Fibroblast of gingiva (primary cell): Measurements from ENCODE around the gene LCP2.
"Not testable (repeated sequence)": the region's sequence is repeated elsewhere in the genome, so short reads cannot be mapped to it uniquely, and the experiment has no call there.

Experiments
- DNase-seq: peaks from one replicate; pipeline ENCODE4 v3.0.0-alpha.2; 2011; ENCODE audit warnings: low read depth

The LCP2 gene

DNA sequence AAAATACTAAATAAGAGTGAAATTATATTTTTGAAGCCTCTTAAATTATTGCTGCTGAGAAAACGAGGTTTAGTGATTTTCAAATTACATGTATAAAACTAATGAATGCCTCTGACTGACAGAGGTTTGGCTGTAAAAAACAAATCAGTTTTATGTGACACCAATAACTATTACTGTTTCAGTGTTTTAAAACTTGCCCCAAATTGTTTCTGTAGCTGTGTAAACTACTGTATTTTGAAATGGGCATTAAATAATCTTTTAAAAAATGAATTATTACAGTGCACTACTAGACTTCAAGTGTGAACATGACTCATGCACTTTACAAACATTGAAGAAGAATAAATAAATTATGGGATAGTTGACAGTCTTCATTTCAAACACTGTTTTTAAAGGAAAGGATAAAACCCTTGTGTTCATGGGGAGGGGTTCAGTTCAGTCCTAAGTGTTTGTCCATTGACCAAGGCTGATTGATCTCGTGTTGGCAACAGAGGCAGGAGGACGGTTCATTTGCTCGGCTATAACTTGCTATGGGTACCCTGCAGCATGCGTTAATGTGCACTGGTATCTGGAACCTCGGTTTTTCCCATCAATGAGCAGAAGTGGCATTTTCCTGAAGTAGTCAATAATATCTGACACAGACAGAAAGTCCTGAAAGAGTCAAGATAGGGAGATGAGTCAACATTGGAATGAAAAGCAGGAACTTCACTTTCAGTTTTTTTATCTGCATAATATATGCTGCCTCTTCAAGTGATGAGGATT, 49.2 kb downstream of the LCP2 start:
- no peak for DNase-seq

DNA sequence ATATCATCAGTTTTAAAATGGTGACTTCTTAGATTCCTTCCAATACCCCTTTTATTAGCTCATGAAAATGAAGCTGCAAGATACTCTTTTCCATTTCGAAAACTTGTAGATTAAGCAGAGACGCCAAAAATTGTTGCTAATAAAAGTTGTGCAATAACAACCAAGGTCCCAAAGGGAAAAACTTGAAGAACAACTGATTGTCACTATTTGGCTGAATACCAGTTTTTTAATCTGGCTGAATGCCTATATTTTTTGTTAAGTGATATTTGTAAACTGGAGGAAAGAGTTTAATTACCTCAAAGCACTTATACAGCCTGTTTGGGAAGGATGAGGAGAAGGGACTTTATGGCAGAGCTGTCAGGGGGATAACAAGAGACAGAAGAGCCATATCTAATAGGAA, 50.2 kb downstream of the LCP2 start:
- DNase-seq, result no peak

DNA sequence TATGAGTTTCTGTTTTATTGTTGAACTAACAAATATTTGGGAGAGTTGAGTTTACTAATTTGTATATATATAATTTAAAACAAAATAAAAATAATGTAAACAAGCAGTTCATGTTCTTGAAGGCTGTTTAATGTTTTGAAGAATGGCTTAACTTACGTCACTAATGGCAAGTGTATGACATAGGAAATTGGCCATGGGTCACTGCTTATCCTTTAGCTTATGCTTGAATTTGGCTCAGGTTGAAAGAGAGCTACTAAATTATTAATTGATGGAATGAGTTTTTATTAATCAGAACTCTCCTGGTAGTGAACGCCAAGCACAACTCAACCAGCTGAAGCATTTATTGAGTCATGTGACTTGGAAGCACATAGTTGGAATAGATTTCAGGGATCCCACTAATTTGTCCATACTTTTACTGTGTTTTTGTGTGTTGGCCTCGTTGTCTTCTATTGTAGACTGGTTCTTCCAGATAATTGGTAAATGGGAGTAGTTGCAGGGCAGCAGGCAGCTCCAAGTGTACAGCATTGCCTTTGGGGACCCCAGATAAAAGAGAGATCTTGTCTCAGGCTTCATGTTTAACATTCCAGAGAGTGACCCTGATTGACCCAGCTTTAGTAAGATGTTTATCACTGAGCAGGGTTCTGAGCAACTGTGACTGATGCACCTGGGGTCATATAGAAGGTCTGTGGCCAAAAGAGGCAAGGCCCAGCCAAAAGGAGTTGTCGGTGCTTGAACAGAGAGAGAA, 51.3 kb downstream of the LCP2 start:
- DNase-seq, result no peak

DNA sequence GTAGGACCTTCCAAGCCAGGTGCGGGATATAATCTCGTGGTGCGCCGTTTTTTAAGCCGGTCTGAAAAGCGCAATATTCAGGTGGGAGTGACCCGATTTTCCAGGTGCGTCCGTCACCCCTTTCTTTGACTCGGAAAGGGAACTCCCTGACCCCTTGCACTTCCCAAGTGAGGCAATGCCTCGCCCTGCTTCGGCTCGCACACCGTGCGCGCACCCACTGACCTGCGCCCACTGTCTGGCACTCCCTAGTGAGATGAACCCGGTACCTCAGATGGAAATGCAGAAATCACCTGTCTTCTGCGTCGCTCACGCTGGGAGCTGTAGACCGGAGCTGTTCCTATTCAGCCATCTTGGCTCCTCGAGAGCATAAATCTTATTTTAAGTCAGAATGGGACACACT, 52.1 kb downstream of the LCP2 start:
- DNase-seq, result not testable (repeated sequence)

DNA sequence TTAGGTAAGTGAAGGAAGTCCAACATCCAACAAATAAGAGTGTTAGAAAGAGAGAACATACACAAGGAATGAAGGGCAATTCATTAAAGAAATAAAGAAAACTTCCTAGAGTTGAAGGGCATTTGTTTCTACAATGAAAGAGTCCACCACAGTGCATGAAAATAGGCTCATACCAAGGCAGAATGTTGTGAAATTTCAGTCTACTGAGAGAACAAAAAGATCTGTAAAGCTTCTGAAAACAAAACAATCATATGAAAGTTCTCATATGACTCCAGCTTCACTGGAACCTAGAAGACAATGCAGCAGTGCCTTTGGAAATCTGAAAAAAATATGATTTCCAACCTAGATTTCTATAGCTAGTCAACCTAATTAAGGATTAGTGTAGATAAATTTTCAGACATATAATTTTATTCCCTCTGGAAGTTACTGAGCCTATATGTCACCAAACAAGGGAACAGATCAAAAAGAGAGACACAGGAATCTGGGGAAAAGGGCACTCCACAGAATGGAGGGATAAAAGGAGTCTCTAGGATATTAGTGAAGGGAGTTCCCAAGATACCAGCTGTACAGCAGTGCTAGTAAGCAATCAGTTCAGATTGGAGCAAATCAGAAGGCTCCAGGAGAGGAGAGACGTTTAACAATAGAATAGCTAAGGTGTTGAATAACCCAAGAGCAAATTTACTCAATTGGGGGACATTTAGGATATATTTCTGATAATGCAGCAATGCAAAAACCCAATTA, 59.0 kb downstream of the LCP2 start:
- peak; percentile 23 for DNase-seq

DNA sequence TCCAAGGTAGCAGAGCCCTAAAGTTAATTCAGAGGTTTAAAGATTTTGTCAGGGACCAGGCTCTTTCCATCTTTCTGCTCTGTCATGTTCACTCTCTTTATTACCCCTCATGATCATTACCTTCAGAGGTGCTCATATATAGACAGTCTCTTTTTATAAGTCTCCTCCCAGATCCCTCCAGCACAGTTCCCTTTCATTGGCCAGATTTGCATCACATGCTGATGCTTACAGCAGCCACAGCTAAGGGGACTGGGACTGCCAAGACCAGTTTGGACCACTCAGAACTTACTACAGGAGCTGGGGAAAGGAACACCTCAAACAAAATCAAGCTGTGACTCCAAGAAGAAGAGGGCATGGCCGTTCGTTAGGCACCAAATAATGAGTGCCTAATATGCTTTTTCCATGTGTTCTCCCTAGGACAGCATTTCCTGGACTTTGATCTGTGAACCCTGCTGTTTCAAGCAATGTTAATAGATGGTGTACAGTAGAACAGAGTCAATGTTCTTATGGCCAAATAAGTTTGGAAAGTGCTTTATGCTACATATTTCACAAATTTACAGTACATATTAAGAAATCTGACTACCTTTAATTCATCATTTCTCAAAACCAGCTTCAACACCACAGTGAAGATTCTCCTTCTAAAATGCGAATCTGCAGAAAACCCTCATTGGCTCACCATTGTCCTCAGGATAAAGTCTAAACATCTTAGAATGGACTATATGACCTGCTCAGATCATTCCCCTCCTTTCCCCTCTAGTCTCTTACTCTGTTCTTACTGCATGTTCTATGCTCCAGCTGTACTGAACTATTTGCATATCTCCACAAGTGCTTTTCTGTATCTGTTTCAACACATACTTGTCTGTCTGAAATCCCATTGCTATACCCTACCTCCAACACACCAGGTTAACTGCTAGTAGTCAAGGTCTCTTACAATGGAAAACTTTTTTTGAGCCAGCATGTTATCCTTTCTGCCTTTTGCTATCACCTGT, 61.4 kb downstream of the LCP2 start:
- DNase-seq, result no peak

DNA sequence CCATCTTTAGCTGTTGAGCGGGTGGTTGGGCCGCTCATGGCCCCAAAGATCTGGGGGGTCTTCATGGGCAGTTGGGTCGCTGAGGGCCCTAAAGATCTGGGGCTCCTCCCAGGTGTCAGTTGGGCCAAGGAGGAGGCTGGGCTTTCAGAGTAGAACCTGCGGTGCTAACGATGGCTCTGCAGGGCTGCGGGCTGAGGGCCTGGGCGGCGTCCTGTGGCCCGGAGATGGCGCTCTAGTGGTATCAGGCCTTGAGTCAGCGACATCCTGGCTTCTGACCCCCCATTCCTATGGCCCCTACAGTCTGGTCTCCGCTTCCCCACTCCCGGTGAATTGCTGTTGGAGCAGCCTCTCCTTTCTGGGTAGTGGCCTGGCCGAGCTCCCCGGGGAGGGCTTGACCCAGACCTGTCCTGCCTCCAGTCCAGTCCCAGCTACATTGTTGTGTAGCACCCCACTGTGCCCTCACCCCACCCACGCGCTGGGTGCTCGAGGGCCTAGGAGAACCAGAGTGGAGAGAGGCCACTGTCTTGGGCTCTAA, 64.2 kb downstream of the LCP2 start:
- no peak for DNase-seq

DNA sequence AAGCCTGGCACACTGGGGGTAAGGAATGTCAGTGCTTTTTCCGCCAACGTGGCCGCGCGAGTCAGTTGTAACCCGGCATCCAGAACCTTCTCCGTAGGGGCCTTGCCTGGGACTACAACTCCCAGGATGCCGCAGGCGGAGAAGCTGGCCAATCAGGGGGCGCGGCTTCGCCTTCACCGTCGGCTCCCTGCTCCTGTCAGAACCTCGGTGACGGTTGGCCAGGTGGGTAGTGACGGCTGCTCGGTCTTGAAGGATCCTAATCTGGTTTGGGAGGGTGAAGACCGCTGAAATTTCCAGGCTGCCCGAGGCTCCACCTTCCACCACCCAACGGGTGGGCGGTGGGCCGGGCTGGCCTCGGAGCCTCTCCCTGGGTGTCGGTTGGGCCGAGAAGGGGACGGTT, 64.8 kb downstream of the LCP2 start, which contains the start of gene C5orf58:
Gene C5orf58 (plus strand): TSS at position 200 of the 400 bp plus-strand sequence. CDS start 1,992 bp downstream, outside the sequence.
- DNase-seq, result no peak

DNA sequence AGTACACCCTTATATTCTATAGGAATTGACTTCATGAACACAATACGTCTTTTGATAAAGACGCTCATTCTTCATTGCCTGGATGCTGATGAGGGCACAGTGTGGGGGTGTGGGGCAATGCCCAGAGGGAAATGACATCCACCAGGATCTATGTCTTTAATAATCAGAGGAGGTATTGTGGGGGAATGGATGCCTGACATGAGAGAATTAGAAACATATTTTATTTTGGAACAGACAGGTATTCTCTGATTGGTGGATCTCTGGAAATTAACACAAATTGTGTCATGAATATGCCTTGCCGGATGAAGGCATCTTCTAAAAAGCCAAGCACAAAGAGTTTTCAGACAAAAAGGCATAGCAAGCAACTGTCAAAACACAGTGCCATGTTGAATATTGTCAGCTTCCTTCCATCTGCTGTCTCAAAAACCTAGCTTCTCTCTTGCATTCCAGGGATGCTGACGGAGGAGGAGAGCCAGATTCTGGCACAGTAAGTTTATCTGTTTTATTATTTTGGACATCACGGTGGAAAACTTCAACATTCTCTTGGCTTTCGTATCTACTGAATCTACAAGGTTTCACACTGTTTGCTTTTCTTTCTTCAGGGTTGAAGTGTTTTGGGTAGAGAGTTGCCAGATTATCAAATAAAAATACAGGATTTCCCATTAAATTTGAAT, 68.7 kb downstream of the LCP2 start:
- no peak for DNase-seq

DNA sequence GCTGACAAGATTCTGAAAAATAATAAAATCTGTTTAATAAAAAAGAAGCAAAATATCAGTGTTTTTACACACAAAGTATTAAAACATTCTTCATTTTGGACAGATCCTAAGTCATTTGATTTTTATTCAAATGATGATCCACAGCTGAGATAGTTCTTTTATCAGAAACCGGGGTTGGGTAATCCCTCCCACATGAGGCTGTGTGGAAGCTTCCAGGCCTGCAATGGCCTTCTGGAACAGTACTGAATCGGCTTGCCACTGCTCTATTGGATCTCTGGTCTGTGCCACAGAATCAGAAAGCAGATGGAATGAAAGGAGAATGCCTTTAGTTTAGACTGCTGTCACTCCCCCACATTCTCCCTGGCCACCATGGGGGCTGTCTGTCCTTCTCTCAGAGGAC, 70.9 kb downstream of the LCP2 start:
- DNase-seq, result no peak

DNA sequence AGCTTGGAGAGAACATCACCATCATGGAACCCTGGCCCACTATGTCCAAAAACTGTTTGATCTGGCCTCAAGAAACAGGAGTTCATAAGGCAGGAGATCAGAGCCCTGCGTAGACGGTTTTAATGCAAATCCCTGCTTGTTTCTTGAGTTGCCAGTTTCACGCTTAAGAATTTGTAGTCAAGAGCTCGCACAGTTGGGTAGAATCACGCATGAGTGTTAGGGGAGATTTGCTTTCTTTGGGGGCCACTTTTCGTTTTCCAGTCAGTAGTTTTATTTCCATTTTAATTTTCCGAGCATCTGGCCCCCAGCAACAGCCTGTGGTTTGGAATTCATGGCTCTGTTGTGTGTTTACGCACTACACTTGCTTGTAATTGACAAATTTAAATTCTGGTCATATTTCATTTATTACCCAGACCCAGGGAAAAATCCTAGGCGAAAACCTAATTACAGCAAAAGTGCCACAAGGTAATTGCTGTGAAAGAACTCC, 71.4 kb downstream of the LCP2 start:
- no peak for DNase-seq

DNA sequence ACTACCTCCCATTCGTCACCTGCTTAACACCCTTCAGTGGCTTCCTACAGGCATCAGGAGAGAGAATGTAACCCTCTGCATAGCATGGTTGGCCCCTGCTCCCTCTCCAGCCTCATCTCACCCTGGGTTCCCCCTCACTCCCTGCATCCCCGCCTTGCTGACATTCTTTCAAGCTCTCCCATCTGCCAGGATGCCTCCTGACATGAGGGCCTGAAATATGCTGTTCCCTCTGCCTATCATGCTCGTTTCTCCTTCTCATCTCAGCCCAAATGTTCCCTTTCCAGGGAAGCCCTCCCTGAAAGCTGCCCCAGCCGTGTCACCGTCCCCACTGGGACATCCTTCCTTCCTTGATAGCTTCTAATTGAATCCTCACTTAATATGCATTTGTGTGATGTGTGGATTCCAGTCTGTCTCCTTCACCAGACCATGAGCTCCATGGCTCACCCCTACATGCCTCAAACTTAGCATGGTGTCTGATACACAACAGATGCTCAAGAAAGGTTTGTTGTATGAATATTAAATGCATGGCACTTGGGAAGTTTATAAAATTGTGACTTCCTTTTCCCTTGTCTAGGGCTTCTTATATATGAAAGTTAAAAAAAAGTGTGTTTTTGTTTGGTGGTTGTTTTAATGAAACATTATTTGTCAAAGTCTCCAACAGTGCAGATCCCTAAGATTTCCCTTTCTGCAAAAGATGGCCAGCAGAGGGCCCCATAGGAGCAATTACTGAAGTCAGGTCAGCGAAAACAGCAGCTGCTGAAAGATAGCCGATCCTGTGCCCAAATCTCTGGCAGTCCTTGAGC, 72.0 kb downstream of the LCP2 start:
- peak; percentile 63 for DNase-seq

DNA sequence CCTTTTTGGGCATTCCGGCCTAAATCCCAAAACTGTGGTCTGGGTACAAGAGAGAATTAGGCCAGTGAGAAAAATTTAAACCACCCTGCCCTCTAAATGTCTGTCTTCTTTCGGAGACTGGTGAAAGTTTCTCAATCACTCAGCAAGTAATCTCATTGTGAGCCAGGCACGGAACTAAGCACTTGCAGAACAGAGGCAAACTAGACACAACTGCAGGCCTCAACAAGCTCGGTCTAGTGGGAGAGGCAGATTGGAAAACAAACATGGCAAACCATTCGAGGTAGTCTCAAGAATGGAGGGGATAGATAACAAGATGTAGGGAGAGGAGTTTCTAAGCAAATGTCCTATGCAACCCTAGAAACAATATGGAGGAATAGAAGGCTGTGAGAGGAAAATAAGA, 73.7 kb downstream of the LCP2 start:
- DNase-seq, result no peak

DNA sequence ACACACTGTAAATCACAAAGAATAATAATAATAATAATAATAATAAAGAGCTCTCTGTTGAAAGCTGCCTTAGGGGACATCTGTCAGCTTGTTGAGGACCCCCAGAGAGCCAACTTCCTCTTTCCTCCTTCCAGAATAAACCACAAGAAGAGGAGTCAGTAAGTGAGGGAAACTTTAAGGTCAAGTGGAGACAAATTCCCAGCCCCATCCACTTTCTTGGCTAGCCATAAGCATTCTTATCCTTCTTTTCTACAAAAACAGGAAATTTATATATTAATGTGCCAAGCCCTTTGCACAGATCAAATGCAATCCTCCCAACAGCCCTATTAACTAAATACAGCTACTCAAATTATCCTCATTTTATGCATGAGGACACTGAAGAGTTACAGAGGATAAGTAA, 74.2 kb downstream of the LCP2 start:
- no peak for DNase-seq

DNA sequence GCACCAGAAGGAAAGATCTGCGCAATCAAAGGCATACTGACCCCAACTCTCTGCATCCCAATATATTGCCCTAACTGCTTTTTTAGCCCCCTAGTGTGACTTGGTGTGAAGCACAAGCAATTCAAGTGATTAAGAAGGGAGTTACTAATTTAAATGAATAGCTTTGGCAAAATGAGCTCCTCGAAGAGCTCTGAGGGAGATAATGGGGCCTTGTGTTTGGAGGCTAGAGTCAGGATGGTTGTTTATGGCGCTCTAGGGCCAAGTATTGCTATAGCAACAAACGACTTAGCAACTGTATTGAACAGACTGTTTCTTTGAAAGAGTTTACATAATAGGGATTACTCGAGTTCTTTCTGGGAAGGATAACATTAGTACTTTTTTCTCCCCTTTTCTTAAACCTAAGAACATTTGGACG, 76.2 kb downstream of the LCP2 start:
- DNase-seq, result no peak

DNA sequence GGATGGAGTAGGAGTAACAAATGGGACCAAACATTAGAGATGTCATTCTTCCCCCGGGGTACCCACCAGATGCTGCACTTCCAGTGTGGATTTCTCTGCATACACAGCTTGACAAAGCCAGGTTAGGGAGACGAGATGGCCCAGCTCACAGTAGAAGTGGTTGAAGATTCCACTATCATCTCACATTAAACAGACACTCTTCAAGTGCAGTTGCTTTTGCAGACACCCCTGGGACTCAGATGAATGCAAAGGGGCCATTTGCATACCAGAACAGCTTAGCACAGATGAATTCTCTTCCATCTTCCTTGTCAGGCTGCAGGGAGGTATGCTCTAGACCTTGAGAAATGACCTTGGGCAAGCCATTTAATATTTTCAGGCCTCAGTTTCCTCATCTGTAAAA, 77.4 kb downstream of the LCP2 start:
- DNase-seq, result no peak

DNA sequence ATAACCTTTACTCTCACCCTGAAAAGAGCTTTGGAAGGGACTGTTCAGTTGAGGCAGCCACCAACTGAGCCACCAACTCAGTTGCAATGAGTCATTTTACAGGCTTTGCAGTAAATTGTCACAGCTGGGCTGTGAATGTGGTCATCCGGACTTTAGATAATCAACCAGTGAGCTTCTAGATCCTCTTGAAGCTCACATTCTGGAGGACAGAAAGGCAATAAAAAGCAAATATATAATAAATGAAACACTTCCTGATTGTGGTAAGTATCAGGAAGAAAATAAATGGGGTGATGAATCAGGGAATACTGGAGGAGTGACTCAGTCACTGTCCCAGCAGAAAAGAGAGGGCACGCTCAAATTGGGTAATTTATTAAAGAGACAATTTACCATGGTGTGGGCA, 78.0 kb downstream of the LCP2 start:
- DNase-seq, result peak; percentile 3

DNA sequence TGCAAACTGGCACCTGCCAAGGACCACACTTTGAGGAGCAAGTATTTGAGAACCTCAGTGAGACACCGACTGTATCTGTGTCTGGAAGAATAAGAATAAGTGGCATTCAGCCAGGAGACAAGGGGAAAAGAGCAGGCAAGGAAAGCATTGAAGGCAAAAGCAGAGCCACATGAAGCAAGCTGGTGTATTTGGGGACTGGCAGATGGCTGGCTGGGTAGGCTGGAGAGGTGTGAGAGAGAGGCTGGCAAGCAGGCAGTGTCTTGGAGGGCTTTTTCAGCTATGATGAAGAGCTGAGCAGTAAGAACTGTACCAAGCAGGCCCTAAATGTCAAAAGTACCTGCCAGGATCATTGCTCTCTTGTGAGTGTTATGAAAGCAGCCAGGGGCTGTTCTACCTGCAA, 78.9 kb downstream of the LCP2 start:
- no peak for DNase-seq

DNA sequence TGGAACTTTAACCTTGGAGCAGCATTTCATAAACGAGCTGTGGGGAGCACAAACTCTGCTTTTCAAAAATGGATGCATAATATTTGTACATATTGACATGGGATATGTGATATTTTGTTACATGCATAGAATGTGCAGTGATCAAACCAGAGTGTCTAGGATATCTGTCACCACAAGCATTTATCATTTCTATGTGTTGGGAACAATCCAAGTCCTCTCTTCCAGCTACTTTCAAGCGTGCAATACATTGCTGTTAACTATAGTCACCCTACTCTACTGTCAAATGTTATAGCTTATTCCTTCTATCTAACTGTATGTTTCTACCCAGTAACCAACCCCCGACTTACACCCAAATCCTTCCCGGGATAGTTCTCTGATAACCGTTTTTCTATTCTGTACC, 79.7 kb downstream of the LCP2 start:
- no peak for DNase-seq
